GM12872 (cell line): ENCODE measurements around the gene GNRH2.

Experiments
- CTCF ChIP-seq: IDR thresholded peaks from 3 replicates; pipeline ENCODE4 v1.5.1; 2011; ENCODE audit warnings: low read depth, mild to moderate bottlenecking, low read length, moderate library complexity; ENCODE audit not compliant: insufficient read depth

Gene GNRH2

GRCh38 chr20:3084283-3084985 lies 41.0 kb downstream of the GNRH2 start, which contains the start of gene AVP:
Gene AVP (minus strand): TSS chr20:3084724. CDS start chr20:3084674, 50 bp downstream.
- no peak for TF ChIP-seq CTCF

GRCh38 chr20:3084986-3085360 lies 41.6 kb downstream of the GNRH2 start:
- TF ChIP-seq CTCF: no peak

- no peak for TF ChIP-seq CTCF
Measured at GRCh38 chr20:3085571-3086072, 42.2 kb downstream of the GNRH2 start.

GRCh38 chr20:3088031-3088430 lies 44.6 kb downstream of the GNRH2 start:
- no peak for TF ChIP-seq CTCF

GRCh38 chr20:3090565-3090964 lies 47.1 kb downstream of the GNRH2 start:
- TF ChIP-seq CTCF: no peak

GRCh38 chr20:3092611-3093379 lies 49.4 kb downstream of the GNRH2 start:
- TF ChIP-seq CTCF: no peak

- TF ChIP-seq CTCF: no peak
Measured at GRCh38 chr20:3093861-3094361, 50.5 kb downstream of the GNRH2 start.
